NB4 (cell line): Measurements from ENCODE around the gene GNG14.
A peak's percentile ranks its signal among the peaks of the same experiment; 100 is the strongest.
"Not testable (repeated sequence)": the region's sequence is repeated elsewhere in the genome, so short reads cannot be mapped to it uniquely, and the experiment has no call there.

Experiments
- DNase-seq: peaks from one replicate; pipeline ENCODE4 v3.0.0; 2010; ENCODE audit warnings: low read depth
- H3K4me3 ChIP-seq: one replicate; pipeline ENCODE4 v1.5.1; 2011; ENCODE audit warnings: mild to moderate bottlenecking, low read depth, low read length, moderate library complexity
- MYC ChIP-seq: IDR thresholded peaks from 2 replicates; pipeline ENCODE4 v1.6.1; 2011; ENCODE audit warnings: low read depth, low read length
- POLR2A ChIP-seq: IDR thresholded peaks from 2 replicates; pipeline ENCODE4 v1.6.1; 2011; ENCODE audit warnings: mild to moderate bottlenecking; ENCODE audit not compliant: insufficient read length; ENCODE audit errors: extremely low read depth
- TF ChIP-seq, protein P1 (sequence below): IDR thresholded peaks from 2 replicates; pipeline ENCODE4 v1.6.1; 2011; ENCODE audit warnings: low read depth, low read length
- TF ChIP-seq, protein P2 (sequence below): IDR thresholded peaks from one replicate; pipeline ENCODE4 v1.5.1; 2012; ENCODE audit warnings: low read depth, low read length

The GNG14 gene

DNA sequence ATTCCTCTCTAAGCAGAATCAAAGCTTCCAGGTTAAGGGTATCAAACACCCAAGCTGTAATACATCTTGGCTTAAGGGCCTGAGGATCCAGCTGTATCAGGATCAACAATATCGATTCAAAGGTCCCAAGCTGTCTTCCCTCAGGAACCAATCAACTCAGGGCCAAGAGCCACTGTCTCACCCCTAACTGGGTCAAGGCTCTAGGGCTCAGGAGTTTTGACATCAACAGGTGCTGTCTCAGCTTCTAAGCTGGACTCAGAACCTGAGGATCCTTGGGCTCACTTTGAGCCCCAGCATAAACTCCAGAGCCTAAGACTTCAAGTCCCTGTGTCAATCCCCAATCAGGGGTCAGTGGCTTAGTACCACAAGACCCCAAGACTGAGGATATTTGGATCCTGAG is 7.7 kb downstream of the GNG14 start:
- no peak for DNase-seq
- H3K4me3 ChIP-seq: peak overlapping the region; percentile 81
- TF ChIP-seq, protein P1, sequence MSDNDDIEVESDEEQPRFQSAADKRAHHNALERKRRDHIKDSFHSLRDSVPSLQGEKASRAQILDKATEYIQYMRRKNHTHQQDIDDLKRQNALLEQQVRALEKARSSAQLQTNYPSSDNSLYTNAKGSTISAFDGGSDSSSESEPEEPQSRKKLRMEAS: no peak
- TF ChIP-seq POLR2A: no peak
- TF ChIP-seq MYC: no peak
- TF ChIP-seq, protein P2, sequence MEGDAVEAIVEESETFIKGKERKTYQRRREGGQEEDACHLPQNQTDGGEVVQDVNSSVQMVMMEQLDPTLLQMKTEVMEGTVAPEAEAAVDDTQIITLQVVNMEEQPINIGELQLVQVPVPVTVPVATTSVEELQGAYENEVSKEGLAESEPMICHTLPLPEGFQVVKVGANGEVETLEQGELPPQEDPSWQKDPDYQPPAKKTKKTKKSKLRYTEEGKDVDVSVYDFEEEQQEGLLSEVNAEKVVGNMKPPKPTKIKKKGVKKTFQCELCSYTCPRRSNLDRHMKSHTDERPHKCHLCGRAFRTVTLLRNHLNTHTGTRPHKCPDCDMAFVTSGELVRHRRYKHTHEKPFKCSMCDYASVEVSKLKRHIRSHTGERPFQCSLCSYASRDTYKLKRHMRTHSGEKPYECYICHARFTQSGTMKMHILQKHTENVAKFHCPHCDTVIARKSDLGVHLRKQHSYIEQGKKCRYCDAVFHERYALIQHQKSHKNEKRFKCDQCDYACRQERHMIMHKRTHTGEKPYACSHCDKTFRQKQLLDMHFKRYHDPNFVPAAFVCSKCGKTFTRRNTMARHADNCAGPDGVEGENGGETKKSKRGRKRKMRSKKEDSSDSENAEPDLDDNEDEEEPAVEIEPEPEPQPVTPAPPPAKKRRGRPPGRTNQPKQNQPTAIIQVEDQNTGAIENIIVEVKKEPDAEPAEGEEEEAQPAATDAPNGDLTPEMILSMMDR: no peak

DNA sequence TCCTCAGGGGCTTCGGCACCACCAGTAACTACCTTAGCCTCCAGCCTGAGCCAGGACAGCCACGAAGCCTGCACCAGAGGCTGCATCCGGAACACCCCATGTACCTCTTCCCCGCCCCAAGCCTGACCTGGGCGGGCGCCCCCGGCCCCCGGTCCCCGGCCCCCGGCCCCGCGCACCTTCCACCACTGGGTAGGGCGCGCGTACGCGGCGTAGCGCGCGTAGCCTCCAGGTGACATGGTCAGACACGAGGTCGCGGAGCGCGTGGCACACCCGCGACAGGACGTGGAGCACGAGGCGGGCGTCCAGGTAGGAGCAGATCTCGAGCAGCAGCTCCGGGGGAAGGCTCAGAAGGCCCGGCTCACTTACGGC is 8.2 kb downstream of the GNG14 start:
- DNase-seq: no peak
- TF ChIP-seq, protein P1: no peak
- TF ChIP-seq, protein P2: no peak
- TF ChIP-seq POLR2A: no peak
- TF ChIP-seq MYC: no peak
- H3K4me3 ChIP-seq: peak overlapping the region; percentile 81

DNA sequence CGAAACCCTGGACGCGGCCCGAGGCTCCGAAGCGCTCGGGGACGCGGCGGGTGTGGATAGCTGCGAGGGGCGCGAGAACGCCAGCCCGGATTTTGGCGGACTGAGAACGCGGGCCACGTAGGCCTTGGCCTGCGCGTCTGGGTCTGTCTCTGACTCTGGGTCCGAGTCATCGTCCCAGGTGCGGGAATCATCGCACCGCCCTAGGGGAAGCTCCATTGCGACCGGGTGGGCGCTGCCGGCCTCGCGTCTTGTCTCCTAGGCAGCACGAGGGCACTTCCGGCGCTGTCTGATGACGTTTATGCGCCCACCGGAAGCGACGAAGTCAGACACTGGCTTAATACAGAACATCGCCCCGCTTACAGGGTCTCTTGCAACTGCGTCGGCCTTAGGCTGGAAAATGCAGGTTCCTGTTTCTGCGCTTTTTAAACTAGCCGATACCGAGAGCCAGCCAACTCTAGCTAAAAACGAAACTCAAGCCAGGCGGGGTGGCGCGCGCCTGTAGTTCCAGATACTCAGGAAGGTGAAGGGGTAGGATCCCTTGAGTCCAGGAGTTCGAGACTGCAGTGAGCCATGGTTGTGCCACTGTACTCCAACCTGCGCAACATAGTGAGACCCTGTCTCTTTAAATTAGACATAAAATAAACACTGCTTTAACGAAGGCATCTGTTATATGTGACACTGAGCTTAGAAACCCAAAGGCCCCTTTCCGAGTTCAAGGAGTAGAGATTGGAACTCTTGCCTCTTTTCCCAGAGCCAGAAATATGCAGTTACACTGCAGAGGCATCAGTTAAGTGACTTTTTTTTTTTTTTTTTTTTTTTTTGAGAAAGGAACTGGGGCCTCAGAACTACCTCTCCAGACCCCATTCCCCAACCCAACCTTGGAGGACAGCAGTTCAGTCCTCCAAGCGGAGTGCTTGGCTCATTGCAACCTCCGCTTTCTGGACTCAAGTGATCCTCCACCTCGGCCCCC is 8.9 kb downstream of the GNG14 start, which contains the start of gene FBXW9:
Gene FBXW9 (minus strand): TSS at position 266 of the 970 bp plus-strand sequence. CDS start 50 bp downstream, at position 216.
- DNase-seq: peak; percentile 97
- peak within 1 kb of the TSS; percentile 81 for H3K4me3 ChIP-seq
- TF ChIP-seq, protein P2: no peak
- TF ChIP-seq POLR2A (peak; percentile 68), MYC (peak; percentile 56; the same call in 1 of the 2 replicates)
- TF ChIP-seq, protein P1: peak; percentile 80

DNA sequence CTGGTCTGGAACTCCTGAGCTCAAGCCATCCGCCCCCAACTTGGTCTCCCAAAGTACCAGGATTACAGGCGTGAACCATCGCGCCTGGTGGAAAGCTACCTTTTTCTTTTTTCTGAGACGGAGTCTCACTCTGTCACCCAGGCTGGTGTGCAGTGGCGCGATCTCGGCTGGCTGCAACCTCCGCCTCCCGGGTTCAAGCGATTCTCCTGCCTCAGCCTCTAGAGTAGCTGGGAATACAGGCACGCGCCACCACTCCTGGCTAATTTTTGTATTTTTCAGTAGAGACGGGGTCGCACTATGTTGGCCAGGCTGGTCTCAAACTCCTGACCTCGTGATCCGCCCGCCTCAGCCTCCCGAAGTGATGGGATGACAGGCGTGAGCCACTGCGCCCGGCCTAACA is 9.6 kb downstream of the GNG14 start:
- not testable (repeated sequence) for DNase-seq
- H3K4me3 ChIP-seq: peak overlapping the region; percentile 81

DNA sequence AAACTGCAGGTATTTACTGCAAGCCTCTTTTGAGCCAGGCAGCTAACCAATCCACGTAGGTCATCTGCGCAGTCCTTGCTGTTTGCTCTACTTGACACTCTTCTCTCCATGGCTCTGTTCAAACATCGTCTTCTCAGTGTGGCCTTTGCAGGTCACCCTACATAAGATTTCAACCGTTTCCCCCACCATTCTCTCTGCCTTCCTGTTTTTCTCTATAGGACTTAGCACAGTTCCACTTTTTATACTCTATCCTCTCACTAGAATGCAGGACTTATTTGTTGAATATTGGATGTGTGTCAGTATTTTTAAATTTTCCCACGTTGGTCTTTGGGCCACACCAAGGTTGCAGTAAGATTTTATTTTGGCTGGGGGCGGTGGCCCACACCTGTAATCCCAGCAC is 10.3 kb downstream of the GNG14 start:
- TF ChIP-seq POLR2A (no peak), MYC (no peak)
- TF ChIP-seq, protein P2: no peak
- TF ChIP-seq, protein P1: no peak
- no peak for DNase-seq
- no peak overlapping the region for H3K4me3 ChIP-seq

DNA sequence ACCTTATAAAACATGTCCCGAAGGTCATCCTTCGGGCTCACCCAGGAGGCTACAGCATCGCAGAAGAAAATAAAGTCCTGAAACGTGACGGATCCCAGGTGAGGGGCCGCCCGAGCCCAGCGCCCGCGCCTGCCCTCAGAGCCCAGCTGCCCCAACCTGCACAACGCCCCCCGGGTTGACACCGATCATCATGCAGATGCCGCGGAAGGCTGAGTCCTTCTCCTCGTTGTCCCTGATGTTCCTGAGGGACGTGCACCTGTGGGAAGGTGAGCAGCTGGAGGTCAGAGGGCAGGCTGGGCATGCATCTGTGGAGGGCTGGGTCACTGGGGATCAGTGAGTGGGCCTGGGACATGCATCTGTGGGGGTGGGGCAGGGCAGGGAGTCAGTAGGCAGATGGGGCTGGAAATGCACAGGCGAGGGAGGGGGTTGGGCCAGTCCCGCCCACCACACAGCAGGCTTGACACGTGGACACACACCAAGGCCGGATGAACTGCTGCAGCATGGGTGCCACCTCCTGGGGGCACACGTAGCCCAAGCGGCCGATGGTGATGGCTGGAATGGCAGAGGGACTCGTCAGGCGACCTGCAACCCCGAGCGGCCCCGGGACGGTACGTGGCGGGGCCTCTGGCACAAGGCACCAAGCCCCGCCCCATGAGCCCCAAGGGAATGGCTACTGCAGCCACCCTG is 13.9 kb downstream of the GNG14 start:
- TF ChIP-seq, protein P1: no peak
- TF ChIP-seq, protein P2: no peak
- TF ChIP-seq MYC: no peak
- TF ChIP-seq POLR2A: no peak
- H3K4me3 ChIP-seq: no peak overlapping the region
- DNase-seq: no peak
